HCT116 (cell line): ENCODE measurements around the gene ELK4. TPM values are rescaled to one million over a fixed set of nuclear protein-coding genes. Genes with fewer than 3 reads are reported as not detected.

ENCODE experiments used
- ATAC-seq: fragments of 200-7000 bp; cut with Tn5 transposase; 2 replicates; pipeline ENCODE4 v1.9.1; 2020; ENCODE audit warnings: mild to moderate bottlenecking, moderate library complexity
- BruUV-seq: library from RNA; stranded (reverse); fragments of 400-500 nt; replicated peaks from 2 replicates; lab custom pipeline; 2021; lab: Mats Ljungman, UMichigan
- CTCF ChIA-PET: fragments of 300-600 bp; sonication (Branson Sonifier 250); formaldehyde crosslinking; loops from one replicate; lab custom pipeline; 2021; ENCODE audit warnings: antibody characterized with exemption; lab: Charles Lee
- POLR2A ChIA-PET: fragments of 300-600, 350-600 bp; sonication (Branson Sonifier 250); formaldehyde crosslinking; loops from one replicate; lab custom pipeline; 2021; ENCODE audit warnings: antibody characterized with exemption; lab: Charles Lee
- RAD21 ChIA-PET, 2 experiments: fragments of 300-600 bp; sonication (Branson Sonifier 250); formaldehyde crosslinking; loops; one replicate each; lab custom pipeline; 2023; ENCODE audit warnings: low total read pairs in 2 of 2; ENCODE audit not compliant: uncharacterized antibody in 2 of 2, unreplicated experiment in 2 of 2, low non-redundant PET in 1 of 2; lab: Charles Lee
- DNase-seq: peaks from one replicate; pipeline ENCODE4 v3.0.0-alpha.2; 2010; ENCODE audit warnings: low read depth, low spot score
- H2AFZ ChIP-seq: fragments of 200-600 bp; shearing (Covaris generic), sonication (generic); 2 replicates; pipeline ENCODE4 v1.6.1; 2017; ENCODE audit warnings: low read depth, mixed run types, mixed read lengths, antibody characterized with exemption, low read length; ENCODE audit not compliant: poor library complexity, severe bottlenecking
- H3K27ac ChIP-seq: 2 replicates; pipeline ENCODE4 v1.5.1; 2012; ENCODE audit warnings: low read depth, low read length
- H3K27me3 ChIP-seq: fragments of 200-600 bp; sonication (generic); 2 replicates; pipeline ENCODE4 v1.6.1; 2016; ENCODE audit warnings: mixed run types, low read length, mixed read lengths; ENCODE audit not compliant: insufficient read depth
- H3K36me3 ChIP-seq, 2 experiments: fragments of 200-500 bp in 1 of 2; fragments of 200-600 bp in 1 of 2; sonication (Bioruptor generic) in 1 of 2; sonication (generic) in 1 of 2; 2 replicates each; pipeline versions ENCODE4 v1.5.1 to v1.6.1; 2014 to 2016; ENCODE audit warnings: low read length in 2 of 2, inconsistent platforms in 1 of 2, mixed read lengths in 1 of 2, mixed run types in 1 of 2; ENCODE audit not compliant: insufficient read depth in 2 of 2, control insufficient read depth in 1 of 2
- H3K4me1 ChIP-seq, 2 experiments: fragments of 200-600 bp in 1 of 2; sonication (generic) in 1 of 2; 2 replicates each; pipeline versions ENCODE4 v1.5.1 to v1.6.1; 2012 to 2017; ENCODE audit warnings: low read length in 2 of 2, inconsistent platforms in 1 of 2, mild to moderate bottlenecking in 1 of 2, mixed read lengths in 1 of 2, mixed run types in 1 of 2, moderate library complexity in 1 of 2; ENCODE audit not compliant: insufficient read depth in 2 of 2, control insufficient read depth in 1 of 2
- H3K4me2 ChIP-seq: fragments of 200-600 bp; sonication (generic); 2 replicates; pipeline ENCODE4 v1.6.1; 2017; ENCODE audit warnings: mixed run types, low read length, mixed read lengths
- H3K4me3 ChIP-seq, 2 experiments: fragments of 200-600 bp in 1 of 2; sonication (generic) in 1 of 2; replicated peaks in 1 of 2; 2 replicates each; pipeline ENCODE4 v1.5.1; 2011 to 2016; ENCODE audit warnings: low read length in 2 of 2, control low read depth in 1 of 2, low read depth in 1 of 2, mild to moderate bottlenecking in 1 of 2, mixed read lengths in 1 of 2, mixed run types in 1 of 2
- H3K79me2 ChIP-seq: fragments of 200-600 bp; sonication (generic); 2 replicates; pipeline ENCODE4 v1.6.1; 2017; ENCODE audit warnings: mild to moderate bottlenecking, mixed run types, low read length, moderate library complexity, mixed read lengths; ENCODE audit not compliant: insufficient read depth
- H3K9ac ChIP-seq: fragments of 200-600 bp; sonication (generic); 2 replicates; pipeline ENCODE4 v1.6.1; 2016; ENCODE audit warnings: low read length, mixed read lengths
- H3K9me2 ChIP-seq: fragments of 200-600 bp; sonication (generic), shearing (Covaris generic); 2 replicates; pipeline ENCODE4 v1.6.1; 2017; ENCODE audit warnings: mixed run types, mild to moderate bottlenecking, moderate library complexity; ENCODE audit not compliant: insufficient read depth
- H3K9me3 ChIP-seq, 2 experiments: fragments of 200-500 bp in 1 of 2; fragments of 200-600 bp in 1 of 2; sonication (Bioruptor generic) in 1 of 2; sonication (generic) in 1 of 2; 2 replicates each; pipeline ENCODE4 v1.6.1; 2014 to 2017; ENCODE audit warnings: low read length in 2 of 2, mixed read lengths in 2 of 2, inconsistent platforms in 1 of 2, low read depth in 1 of 2, mild to moderate bottlenecking in 1 of 2, mixed run types in 1 of 2, moderate library complexity in 1 of 2; ENCODE audit not compliant: control insufficient read depth in 1 of 2, insufficient read depth in 1 of 2
- H4K20me1 ChIP-seq: fragments of 200-600 bp; sonication (generic), shearing (Covaris generic); 2 replicates; pipeline ENCODE4 v1.6.1; 2017; ENCODE audit warnings: mixed run types, mild to moderate bottlenecking, moderate library complexity; ENCODE audit not compliant: insufficient read depth
- ATF3 ChIP-seq: IDR thresholded peaks from 2 replicates; pipeline ENCODE4 v1.6.1; 2012
- CBX3 ChIP-seq: IDR thresholded peaks from 2 replicates; pipeline ENCODE4 v1.6.1; 2012; ENCODE audit warnings: low read depth
- CEBPB ChIP-seq: IDR thresholded peaks from 2 replicates; pipeline ENCODE4 v1.6.1; 2012; ENCODE audit warnings: low read depth
- ELF1 ChIP-seq: IDR thresholded peaks from 2 replicates; pipeline ENCODE4 v1.6.1; 2012; ENCODE audit warnings: low read depth, borderline replicate concordance
- JUND ChIP-seq: IDR thresholded peaks from 2 replicates; pipeline ENCODE4 v1.6.1; 2012
- MAX ChIP-seq: IDR thresholded peaks from 2 replicates; pipeline ENCODE4 v1.6.1; 2012
- POLR2A ChIP-seq: IDR thresholded peaks from 2 replicates; pipeline ENCODE4 v1.7.0; 2011; ENCODE audit warnings: borderline replicate concordance; ENCODE audit not compliant: insufficient read depth, insufficient read length; ENCODE audit errors: extremely low read depth
- RAD21 ChIP-seq: IDR thresholded peaks from 2 replicates; pipeline ENCODE4 v1.6.1; 2012; ENCODE audit warnings: low read depth, mild to moderate bottlenecking
- SIN3A ChIP-seq: IDR thresholded peaks from 2 replicates; pipeline ENCODE4 v1.6.1; 2012; ENCODE audit warnings: low read depth
- SP1 ChIP-seq: IDR thresholded peaks from 2 replicates; pipeline ENCODE4 v1.6.1; 2012; ENCODE audit warnings: low read depth
- TCF7L2 ChIP-seq: IDR thresholded peaks from 2 replicates; pipeline ENCODE4 v1.7.0; 2011; ENCODE audit warnings: borderline replicate concordance, inconsistent platforms; ENCODE audit not compliant: insufficient read depth, insufficient read length; ENCODE audit errors: extremely low read depth
- YY1 ChIP-seq: IDR thresholded peaks from 2 replicates; pipeline ENCODE4 v1.6.1; 2011; ENCODE audit warnings: low read length, low read depth, moderate library complexity, mild to moderate bottlenecking; ENCODE audit not compliant: insufficient replicate concordance; ENCODE audit errors: extremely low read depth
- ZBTB33 ChIP-seq: IDR thresholded peaks from 2 replicates; pipeline ENCODE4 v1.6.1; 2011; ENCODE audit warnings: mild to moderate bottlenecking, low read length, moderate library complexity; ENCODE audit not compliant: insufficient replicate concordance; ENCODE audit errors: extremely low read depth
- intact Hi-C: fragments of 100-400 bp; cut with micrococcal nuclease; formaldehyde crosslinking; loops from 2 replicates; pipeline ENCODE4 v1.10.0; 2022
- total RNA-seq: library from RNA; stranded (reverse); gene quantifications from one replicate; pipeline ENCODE4 v1.2.1, GENCODE V29; 2021; ENCODE audit not compliant: unreplicated experiment

The ELK4 gene
- total RNA-seq, 1 experiment from 2014 or later, result 46.2 TPM

GRCh38 chr1:205598841-205599668 lies 32.8 kb downstream of the ELK4 start:
- ATAC-seq (no peak), DNase-seq (no peak)
- intact Hi-C loops, result loop anchor here (10.0 kb wide), 1 partner anchor 306 kb away; no protein-coding TSS in a partner anchor
- no peak overlapping the region for H3K27ac ChIP-seq
- H3K9me3 ChIP-seq, result no peaks in the 10 kb centered on the region
- H3K4me2 ChIP-seq, result no peak overlapping the region
- no peaks in the 10 kb centered on the region for H3K79me2 ChIP-seq
- no peak for TF ChIP-seq SIN3A
- TF ChIP-seq RAD21, result no peak
- no peak for TF ChIP-seq MAX
- no peak for TF ChIP-seq CBX3
- no peak for TF ChIP-seq ZBTB33
- no peak for TF ChIP-seq JUND
- TF ChIP-seq TCF7L2, result no peak
- TF ChIP-seq SP1, result no peak
- no peak for TF ChIP-seq CEBPB
- TF ChIP-seq YY1, result no peak
- TF ChIP-seq POLR2A, result no peak
- TF ChIP-seq ATF3, result no peak
- no peak for TF ChIP-seq ELF1
- TF ChIP-seq, all 23 proteins: peak for 0
- ChIA-PET CTCF (no interaction called here), POLR2A (no interaction called here), RAD21 (no interaction called here)
- Histone ChIP-seq H4K20me1 (no peaks in the 10 kb centered on the region), H3K36me3 (no peaks in the 10 kb centered on the region), H3K4me3 (no peak overlapping the region), H3K9me2 (no peaks in the 10 kb centered on the region), H3K27me3 (no peaks in the 10 kb centered on the region), H2AFZ (no peak overlapping the region), H3K9ac (no peak overlapping the region), H3K4me1 (no peaks in the 10 kb centered on the region)
- BruUV-seq, result no TSS peak
